Cerebellar cortex (tissue), 1 donor: ENCODE measurements around the gene GRHL1.

Experiments used
- DNase-seq: peaks from one replicate; pipeline ENCODE4 v3.0.0-alpha.2; 2015; ENCODE audit warnings: low spot score

Gene GRHL1

GRCh38 chr2:10042301-10043161, 91.0 kb downstream of the GRHL1 start:
- DNase-seq = peak; percentile 68

GRCh38 chr2:10043256-10043905, 91.9 kb downstream of the GRHL1 start, which contains the start of gene KLF11:
Gene KLF11 (plus strand): TSS chr2:10043550. CDS start chr2:10043717, 167 bp downstream.
- peak; percentile 81 for DNase-seq

GRCh38 chr2:10043906-10044601, 92.6 kb downstream of the GRHL1 start:
- DNase-seq = peak; percentile 91

GRCh38 chr2:10045561-10046355, 94.3 kb downstream of the GRHL1 start:
- DNase-seq = peak; percentile 46

GRCh38 chr2:10046931-10047330, 95.4 kb downstream of the GRHL1 start:
- no peak for DNase-seq

- no peak for DNase-seq
These were observed 96.4 kb downstream of the GRHL1 start for GRCh38 chr2:10047616-10048500.

- peak; percentile 83 for DNase-seq
These were observed 97.1 kb downstream of the GRHL1 start for GRCh38 chr2:10048501-10049171.
